MM.1S (cell line): Measurements from ENCODE around the gene CACNB3.

ENCODE experiments used
- DNase-seq: peaks from one replicate; pipeline ENCODE4 v3.0.0-alpha.2; 2015
- H2AFZ ChIP-seq: fragments of 300-600 bp; sonication (generic); 2 replicates; pipeline ENCODE4 v1.6.0; 2016; ENCODE audit warnings: antibody characterized with exemption, low read length
- H3F3A ChIP-seq: fragments of 300-600 bp; sonication (generic); 2 replicates; pipeline ENCODE4 v1.6.1; 2016; ENCODE audit warnings: mild to moderate bottlenecking, antibody characterized with exemption, low read length, moderate library complexity, mixed read lengths; ENCODE audit not compliant: insufficient read depth
- H3K27ac ChIP-seq: fragments of 300-600 bp; sonication (generic); 2 replicates; pipeline ENCODE4 v1.5.1; 2016; ENCODE audit warnings: mild to moderate bottlenecking, low read length
- H3K27me3 ChIP-seq: fragments of 300-600 bp; sonication (generic); replicated peaks from 2 replicates; pipeline ENCODE4 v1.6.0; 2016; ENCODE audit warnings: low read length; ENCODE audit not compliant: insufficient read depth
- H3K36me3 ChIP-seq: fragments of 300-600 bp; sonication (generic); replicated peaks from 2 replicates; pipeline ENCODE4 v1.6.1; 2016; ENCODE audit warnings: mild to moderate bottlenecking, low read length, mixed read lengths; ENCODE audit not compliant: insufficient read depth
- H3K4me1 ChIP-seq: fragments of 300-600 bp; sonication (generic); 2 replicates; pipeline ENCODE4 v1.6.1; 2016; ENCODE audit warnings: low read length, mixed read lengths
- H3K4me2 ChIP-seq: fragments of 300-600 bp; sonication (generic); 2 replicates; pipeline ENCODE4 v1.6.0; 2016; ENCODE audit warnings: low read depth, low read length
- H3K4me3 ChIP-seq: fragments of 300-600 bp; sonication (generic); 2 replicates; pipeline ENCODE4 v1.5.1; 2016; ENCODE audit warnings: low read length, mixed read lengths
- H3K79me2 ChIP-seq: fragments of 300-600 bp; sonication (generic); 2 replicates; pipeline ENCODE4 v1.6.1; 2016; ENCODE audit warnings: mixed run types, low read length, mixed read lengths
- H3K9ac ChIP-seq: fragments of 300-600 bp; sonication (generic); 2 replicates; pipeline ENCODE4 v1.6.1; 2016; ENCODE audit warnings: low read length, mixed read lengths
- H3K9me2 ChIP-seq: fragments of 300-600 bp; sonication (generic); replicated peaks from 2 replicates; pipeline ENCODE4 v1.6.1; 2016; ENCODE audit warnings: mild to moderate bottlenecking, low read length, mixed read lengths; ENCODE audit not compliant: insufficient read depth
- H3K9me3 ChIP-seq: fragments of 300-600 bp; sonication (generic); replicated peaks from 2 replicates; pipeline ENCODE4 v1.6.1; 2016; ENCODE audit warnings: mild to moderate bottlenecking, low read length, mixed read lengths; ENCODE audit not compliant: insufficient read depth
- H4K20me1 ChIP-seq: fragments of 300-600 bp; sonication (generic); 2 replicates; pipeline ENCODE4 v1.6.1; 2016; ENCODE audit warnings: mild to moderate bottlenecking, low read length, moderate library complexity, mixed read lengths; ENCODE audit not compliant: insufficient read depth
- CTCF ChIP-seq: fragments of 300-600 bp; sonication (generic); IDR thresholded peaks from 2 replicates; pipeline ENCODE4 v1.5.1; 2016; ENCODE audit warnings: antibody characterized with exemption, low read length, mixed read lengths
- EZH2 ChIP-seq: fragments of 300-600 bp; sonication (generic); optimal IDR thresholded peaks from 2 replicates; pipeline ENCODE3; 2017; ENCODE audit warnings: low read depth, mild to moderate bottlenecking, antibody characterized with exemption, low read length, mixed read lengths
- EZH2phosphoT487 ChIP-seq: fragments of 300-600 bp; sonication (generic); IDR thresholded peaks from 2 replicates; pipeline ENCODE4 v1.6.1; 2018; ENCODE audit warnings: antibody characterized with exemption, low read length

CACNB3 gene

GRCh38 chr12:48817873-48818830 is at the start of gene CACNB3:
CACNB3 (plus strand) TSS chr12:48818496; CDS start chr12:48818930, 434 bp downstream.
- Histone ChIP-seq H3K27ac (no peak within 1 kb of the TSS), H3K79me2 (no peaks in the 10 kb centered on the region), H2AFZ (peak within 1 kb of the TSS; percentile 98), H4K20me1 (no peaks in the 10 kb centered on the region), H3K9me3 (no peaks in the 10 kb centered on the region), H3K9ac (peak within 1 kb of the TSS; percentile 41; the same call in 1 of the 2 replicates), H3K36me3 (no peaks in the 10 kb centered on the region), H3F3A (peaks cover 5% of the 10 kb centered on the region; the same call in 1 of the 2 replicates), H3K4me3 (peak within 1 kb of the TSS; percentile 81), H3K4me2 (peak within 1 kb of the TSS; percentile 97), H3K27me3 (peaks cover 14% of the 10 kb centered on the region), H3K4me1 (peaks cover 14% of the 10 kb centered on the region; the same call in 1 of the 2 replicates), H3K9me2 (no peaks in the 10 kb centered on the region)
- DNase-seq = peak; percentile 57
- TF ChIP-seq EZH2 (no peak), CTCF (no peak), EZH2phosphoT487 (no peak)

GRCh38 chr12:48768736-48769135 is 49.6 kb upstream of the CACNB3 start:
- H3K27me3 ChIP-seq = no peaks in the 10 kb centered on the region
- H3K9ac ChIP-seq = no peak overlapping the region
- peaks cover 4% of the 10 kb centered on the region; the same call in 1 of the 2 replicates for H3F3A ChIP-seq
- H3K9me3 ChIP-seq = no peaks in the 10 kb centered on the region
- no peak for DNase-seq
- no peaks in the 10 kb centered on the region for H4K20me1 ChIP-seq
- H3K36me3 ChIP-seq = no peaks in the 10 kb centered on the region
- H3K4me3 ChIP-seq = no peak overlapping the region
- H3K9me2 ChIP-seq = no peaks in the 10 kb centered on the region
- no peak overlapping the region for H2AFZ ChIP-seq
- no peaks in the 10 kb centered on the region for H3K79me2 ChIP-seq
- H3K4me1 ChIP-seq = peaks cover 30% of the 10 kb centered on the region
- H3K27ac ChIP-seq = no peak overlapping the region
- TF ChIP-seq CTCF = no peak
- no peak for TF ChIP-seq EZH2
- no peak for TF ChIP-seq EZH2phosphoT487
- H3K4me2 ChIP-seq = no peak overlapping the region

- no peak overlapping the region for H2AFZ ChIP-seq
- no peak for TF ChIP-seq EZH2
- TF ChIP-seq CTCF = no peak
- no peak for TF ChIP-seq EZH2phosphoT487
- no peak overlapping the region for H3K9ac ChIP-seq
- no peak overlapping the region for H3K27ac ChIP-seq
- H3K9me2 ChIP-seq = no peaks in the 10 kb centered on the region
- DNase-seq = no peak
- no peak overlapping the region for H3K4me2 ChIP-seq
- H3K27me3 ChIP-seq = no peaks in the 10 kb centered on the region
- no peaks in the 10 kb centered on the region for H4K20me1 ChIP-seq
- H3K79me2 ChIP-seq = no peaks in the 10 kb centered on the region
- no peaks in the 10 kb centered on the region for H3K9me3 ChIP-seq
- peaks cover 12% of the 10 kb centered on the region for H3K4me1 ChIP-seq
- no peak overlapping the region for H3K4me3 ChIP-seq
- no peaks in the 10 kb centered on the region; the same call in 1 of the 2 replicates for H3F3A ChIP-seq
- H3K36me3 ChIP-seq = no peaks in the 10 kb centered on the region
These were observed 47.5 kb upstream of the CACNB3 start for GRCh38 chr12:48770756-48771155.
